ENCODE measurements around the gene NAV2. TPM values are rescaled to one million over a fixed set of nuclear protein-coding genes. Genes with fewer than 3 reads are reported as not detected.

Gene NAV2
- total RNA-seq, 1 experiment from 2014 or later = 22.7 TPM

- H3K9me3 ChIP-seq (ENCODE audit: control insufficient read depth, insufficient read depth, low read depth, low read length) = no peaks in the 10 kb centered on the region
- no peak overlapping the region for H3K4me3 ChIP-seq (ENCODE audit: low read depth in 2 of 2, low read length in 2 of 2)
- H3K36me3 ChIP-seq (ENCODE audit: control insufficient read depth, insufficient read depth, low read length) = no peaks in the 10 kb centered on the region
- in situ Hi-C loops (cut with HindIII; ENCODE audit: low pct_unique_long_range_greater_than_20kb, low sequenced_read_pairs) (no loop called here), intact Hi-C loops (cut with micrococcal nuclease; ENCODE audit: unreplicated experiment) (no loop called here)
- ATAC-seq = no peak
- TF ChIP-seq CTCF (IDR thresholded peaks at IDR 0.05) (no peak), POLR2AphosphoS5 (IDR thresholded peaks at IDR 0.05; ENCODE audit: low read depth, low read length) (no peak), TCF7L2 (IDR thresholded peaks at IDR 0.05; ENCODE audit: low read depth, low read length) (no peak), SIN3A (IDR thresholded peaks at IDR 0.05; ENCODE audit: borderline replicate concordance, insufficient read depth, low read depth, low read length) (no peak)
- TF ChIP-seq, protein P1, sequence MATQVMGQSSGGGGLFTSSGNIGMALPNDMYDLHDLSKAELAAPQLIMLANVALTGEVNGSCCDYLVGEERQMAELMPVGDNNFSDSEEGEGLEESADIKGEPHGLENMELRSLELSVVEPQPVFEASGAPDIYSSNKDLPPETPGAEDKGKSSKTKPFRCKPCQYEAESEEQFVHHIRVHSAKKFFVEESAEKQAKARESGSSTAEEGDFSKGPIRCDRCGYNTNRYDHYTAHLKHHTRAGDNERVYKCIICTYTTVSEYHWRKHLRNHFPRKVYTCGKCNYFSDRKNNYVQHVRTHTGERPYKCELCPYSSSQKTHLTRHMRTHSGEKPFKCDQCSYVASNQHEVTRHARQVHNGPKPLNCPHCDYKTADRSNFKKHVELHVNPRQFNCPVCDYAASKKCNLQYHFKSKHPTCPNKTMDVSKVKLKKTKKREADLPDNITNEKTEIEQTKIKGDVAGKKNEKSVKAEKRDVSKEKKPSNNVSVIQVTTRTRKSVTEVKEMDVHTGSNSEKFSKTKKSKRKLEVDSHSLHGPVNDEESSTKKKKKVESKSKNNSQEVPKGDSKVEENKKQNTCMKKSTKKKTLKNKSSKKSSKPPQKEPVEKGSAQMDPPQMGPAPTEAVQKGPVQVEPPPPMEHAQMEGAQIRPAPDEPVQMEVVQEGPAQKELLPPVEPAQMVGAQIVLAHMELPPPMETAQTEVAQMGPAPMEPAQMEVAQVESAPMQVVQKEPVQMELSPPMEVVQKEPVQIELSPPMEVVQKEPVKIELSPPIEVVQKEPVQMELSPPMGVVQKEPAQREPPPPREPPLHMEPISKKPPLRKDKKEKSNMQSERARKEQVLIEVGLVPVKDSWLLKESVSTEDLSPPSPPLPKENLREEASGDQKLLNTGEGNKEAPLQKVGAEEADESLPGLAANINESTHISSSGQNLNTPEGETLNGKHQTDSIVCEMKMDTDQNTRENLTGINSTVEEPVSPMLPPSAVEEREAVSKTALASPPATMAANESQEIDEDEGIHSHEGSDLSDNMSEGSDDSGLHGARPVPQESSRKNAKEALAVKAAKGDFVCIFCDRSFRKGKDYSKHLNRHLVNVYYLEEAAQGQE (IDR thresholded peaks at IDR 0.05; ENCODE audit: insufficient read depth in 1 of 2, low read depth in 2 of 2, low read length in 1 of 2) = no peak
- CTCF ChIA-PET = no interaction called here
- no peaks in the 10 kb centered on the region for H3K4me1 ChIP-seq (ENCODE audit: control insufficient read depth, insufficient read depth, low read length)
- no peaks in the 10 kb centered on the region for H3K27me3 ChIP-seq (ENCODE audit: control insufficient read depth, insufficient read depth, low read length)
- POLR2A ChIA-PET = interaction anchor here (0.6 kb wide), 1 partner anchor 36 kb away, joined by 3 read pairs; no protein-coding TSS in a partner anchor
- no peak for DNase-seq (ENCODE audit: low read depth, low spot score)
- H3K27ac ChIP-seq (ENCODE audit: low read length) = no peak overlapping the region
- BruUV-seq (replicated peaks) = no TSS peak
These were observed 274.7 kb downstream of the NAV2 start for GRCh38 chr11:19987331-19987801.

GRCh38 chr11:19988598-19988997 is 276.0 kb downstream of the NAV2 start:
- no peaks in the 10 kb centered on the region for H3K27me3 ChIP-seq (ENCODE audit: control insufficient read depth, insufficient read depth, low read length)
- H3K27ac ChIP-seq (ENCODE audit: low read length) = no peak overlapping the region
- ChIA-PET CTCF (no interaction called here), POLR2A (interaction anchor here (0.7 kb wide), 1 partner anchor 169 kb away, joined by 5 read pairs; no protein-coding TSS in a partner anchor)
- no peaks in the 10 kb centered on the region for H3K4me1 ChIP-seq (ENCODE audit: control insufficient read depth, insufficient read depth, low read length)
- no peak for DNase-seq (ENCODE audit: low read depth, low spot score)
- no peaks in the 10 kb centered on the region for H3K9me3 ChIP-seq (ENCODE audit: control insufficient read depth, insufficient read depth, low read depth, low read length)
- ATAC-seq = no peak
- BruUV-seq (replicated peaks) = no TSS peak
- no peak for TF ChIP-seq CTCF (IDR thresholded peaks at IDR 0.05)
- TF ChIP-seq TCF7L2 (IDR thresholded peaks at IDR 0.05; ENCODE audit: low read depth, low read length) = no peak
- TF ChIP-seq, protein P1 (IDR thresholded peaks at IDR 0.05; ENCODE audit: insufficient read depth in 1 of 2, low read depth in 2 of 2, low read length in 1 of 2) = no peak
- TF ChIP-seq SIN3A (IDR thresholded peaks at IDR 0.05; ENCODE audit: borderline replicate concordance, insufficient read depth, low read depth, low read length) = no peak
- H3K36me3 ChIP-seq (ENCODE audit: control insufficient read depth, insufficient read depth, low read length) = no peaks in the 10 kb centered on the region
- in situ Hi-C loops (cut with HindIII; ENCODE audit: low pct_unique_long_range_greater_than_20kb, low sequenced_read_pairs) (no loop called here), intact Hi-C loops (cut with micrococcal nuclease; ENCODE audit: unreplicated experiment) (no loop called here)
- H3K4me3 ChIP-seq (ENCODE audit: low read depth in 2 of 2, low read length in 2 of 2) = no peak overlapping the region
